GM12878 (cell line): Measurements from ENCODE around the gene ARHGAP26. TPM values are rescaled to one million over a fixed set of nuclear protein-coding genes. Genes with fewer than 3 reads are reported as not detected.

Source experiments
- BCL11A ChIP-seq: IDR thresholded peaks from 2 replicates; pipeline ENCODE4 v1.6.1; 2011; ENCODE audit warnings: low read depth, low read length
- E2F4 ChIP-seq: IDR thresholded peaks from 2 replicates; pipeline ENCODE4 v1.6.1; 2012; ENCODE audit warnings: low read depth, low read length, improper control_type of control experiment
- EED ChIP-seq: sonication (generic); IDR thresholded peaks from 2 replicates; pipeline ENCODE4 v1.6.1; 2016; ENCODE audit warnings: antibody characterized with exemption, low read depth
- ELK1 ChIP-seq: IDR thresholded peaks from 2 replicates; pipeline ENCODE4 v1.6.1; 2012; ENCODE audit warnings: low read depth, low read length, improper control_type of control experiment
- GATAD2B ChIP-seq: fragments of 450-650 bp; conservative IDR thresholded peaks from 2 replicates; pipeline ENCODE4 v1.6.1; 2017; ENCODE audit warnings: low read depth, mild to moderate bottlenecking, moderate library complexity
- HSF1 ChIP-seq: fragments of 150-350 bp; IDR thresholded peaks from 2 replicates; pipeline ENCODE4 v1.6.1; 2014; ENCODE audit warnings: mild to moderate bottlenecking, low read depth, low read length
- JUNB ChIP-seq: IDR thresholded peaks from 2 replicates; pipeline ENCODE4 v1.6.1; 2016; ENCODE audit warnings: antibody characterized with exemption, mild to moderate bottlenecking
- KLF5 ChIP-seq: fragments of 450-650 bp; IDR thresholded peaks from 2 replicates; pipeline ENCODE4 v1.6.1; 2014; ENCODE audit warnings: mild to moderate bottlenecking; ENCODE audit not compliant: partially characterized antibody
- MTA3 ChIP-seq: IDR thresholded peaks from 2 replicates; pipeline ENCODE4 v1.6.1; 2012; ENCODE audit warnings: low read length, inconsistent platforms, borderline replicate concordance
- MXI1 ChIP-seq: fragments of 150-350 bp; IDR thresholded peaks from 2 replicates; pipeline ENCODE4 v1.6.1; 2011; ENCODE audit warnings: low read depth, mild to moderate bottlenecking, inconsistent platforms, low read length, improper control_type of control experiment
- NFYB ChIP-seq: IDR thresholded peaks from 2 replicates; pipeline ENCODE4 v1.6.1; 2011; ENCODE audit warnings: low read depth, mild to moderate bottlenecking, low read length, improper control_type of control experiment, moderate library complexity; ENCODE audit not compliant: insufficient read depth
- PAX5 ChIP-seq: IDR thresholded peaks from 2 replicates; pipeline ENCODE4 v1.6.1; 2011; ENCODE audit warnings: low read depth, low read length, borderline replicate concordance
- POLR2AphosphoS2 ChIP-seq: IDR thresholded peaks from 2 replicates; pipeline ENCODE4 v1.6.1; 2011; ENCODE audit warnings: low read depth, mild to moderate bottlenecking, low read length, improper control_type of control experiment, moderate library complexity
- RAD51 ChIP-seq: fragments of 450-650 bp; IDR thresholded peaks from 2 replicates; pipeline ENCODE4 v1.6.1; 2016; ENCODE audit warnings: moderate library complexity, mild to moderate bottlenecking, inconsistent platforms
- RCOR1 ChIP-seq: conservative IDR thresholded peaks from 2 replicates; pipeline ENCODE4 v1.6.1; 2012; ENCODE audit warnings: low read depth, low read length, improper control_type of control experiment
- SKIL ChIP-seq: fragments of 450-650 bp; IDR thresholded peaks from 2 replicates; pipeline ENCODE4 v1.6.1; 2017; ENCODE audit warnings: mild to moderate bottlenecking, low read depth, inconsistent platforms; ENCODE audit not compliant: poor library complexity, severe bottlenecking
- SMC3 ChIP-seq: IDR thresholded peaks from 2 replicates; pipeline ENCODE4 v1.6.1; 2011; ENCODE audit warnings: low read length, improper control_type of control experiment, borderline replicate concordance
- SREBF2 ChIP-seq: IDR thresholded peaks from 2 replicates; pipeline ENCODE4 v1.6.1; 2012; ENCODE audit warnings: mild to moderate bottlenecking, low read length
- TAF1 ChIP-seq: IDR thresholded peaks from 2 replicates; pipeline ENCODE4 v1.6.1; 2011; ENCODE audit warnings: mild to moderate bottlenecking, low read depth, low read length, borderline replicate concordance
- USF2 ChIP-seq: IDR thresholded peaks from 2 replicates; pipeline ENCODE4 v1.6.1; 2011; ENCODE audit warnings: low read depth, low read length, improper control_type of control experiment, borderline replicate concordance
- YBX1 ChIP-seq: fragments of 450-650 bp; IDR thresholded peaks from 2 replicates; pipeline ENCODE4 v1.6.1; 2016; ENCODE audit warnings: antibody characterized with exemption
- ZBTB33 ChIP-seq: fragments of 450-650 bp; IDR thresholded peaks from 2 replicates; pipeline ENCODE4 v1.6.1; 2017; ENCODE audit warnings: mild to moderate bottlenecking
- ZNF384 ChIP-seq: IDR thresholded peaks from 2 replicates; pipeline ENCODE4 v1.6.1; 2012; ENCODE audit warnings: low read depth, mild to moderate bottlenecking, low read length, improper control_type of control experiment, borderline replicate concordance
- ZSCAN29 ChIP-seq: fragments of 450-650 bp; IDR thresholded peaks from 2 replicates; pipeline ENCODE4 v1.6.1; 2017; ENCODE audit warnings: mild to moderate bottlenecking, moderate library complexity
- polyA plus RNA-seq, 11 experiments: library from polyadenylated mRNA; depleted of rRNA in 4 of 11; unstranded in 6 of 11; stranded (reverse) in 5 of 11; fragments of >200 nt; fragmentation: Nextera tagmentation in 4 of 11; fragmentation: Illumina TruSeq in 1 of 11; extraction: Ambion mirVana in 4 of 11; extraction: Trizol in 1 of 11; gene quantifications; 1 replicate in 1 of 11; 2 replicates in 10 of 11; pipeline versions ENCODE4 v1.2.1 to v1.2.3, GENCODE V29; 2011 to 2016; ENCODE audit warnings: inconsistent platforms in 2 of 11, missing spikeins in 2 of 11, low read depth in 1 of 11
- total RNA-seq, 4 experiments: library from RNA; depleted of rRNA in 3 of 4; stranded (reverse); fragments of >200 nt in 3 of 4; fragmentation: Illumina TruSeq in 1 of 4; extraction: Trizol in 1 of 4; gene quantifications; 2 replicates each; pipeline versions ENCODE4 v1.2.1 to v1.2.3, GENCODE V29; 2013 to 2021

Gene ARHGAP26
- total and polyA plus RNA-seq, 10 of the 15 experiments (the other 5 are each of a cell fraction or from before 2014, with no cell fraction given), result 9.4 to 41.5 (median 19.3) TPM

- TF ChIP-seq E2F4 (no peak), ZNF384 (peak; percentile 64; the same call in 1 of the 2 replicates), YBX1 (no peak), RCOR1 (no peak), SMC3 (no peak), KLF5 (no peak), BCL11A (peak; percentile 85), RAD51 (no peak), EED (peak; percentile 42; the same call in 1 of the 2 replicates), HSF1 (no peak), USF2 (no peak), MXI1 (no peak), ELK1 (no peak), TAF1 (no peak), PAX5 (peak; percentile 39; the same call in 1 of the 2 replicates), MTA3 (no peak; the same call in 1 of the 2 replicates), ZSCAN29 (no peak), ZBTB33 (no peak), GATAD2B (no peak), JUNB (peak; percentile 89), POLR2AphosphoS2 (no peak), SREBF2 (no peak), NFYB (0 out of 2 replicates have a peak, but pooled peaks have one; percentile 17), SKIL (peak; percentile 42)
Measured at GRCh38 chr5:143019157-143019556, 249.0 kb downstream of the ARHGAP26 start (continued).
